Uterus (tissue), 2 donors: ENCODE measurements around the gene SEC14L3.

Source experiments
- CTCF ChIP-seq, 4 experiments: fragments of 200-600 bp in 2 of 4; fragments of 450-650 bp in 2 of 4; sonication (generic) in 2 of 4; IDR thresholded peaks; one replicate each; pipeline ENCODE4 v1.5.1; 2016 to 2019; ENCODE audit warnings: antibody characterized with exemption in 4 of 4, mild to moderate bottlenecking in 2 of 4, moderate library complexity in 1 of 4
- POLR2A ChIP-seq, 2 donors: fragments of 450-650 bp; IDR thresholded peaks; one replicate each; pipeline ENCODE4 v1.6.1; 2016; ENCODE audit warnings: antibody characterized with exemption in 2 of 2, mild to moderate bottlenecking in 1 of 2, moderate library complexity in 1 of 2

- no peak for TF ChIP-seq CTCF (IDR thresholded peaks at IDR 0.05)
- no peak for TF ChIP-seq POLR2A (IDR thresholded peaks at IDR 0.05)
Observed at GRCh38 chr22:30441088-30441487, 30.7 kb downstream of the SEC14L3 start.
